MCF 10A (cell line): ENCODE results near the gene DNAJC16. TPM values are rescaled to one million over a fixed set of nuclear protein-coding genes. Genes with fewer than 3 reads are reported as not detected.

Experiments
- BruUV-seq: library from RNA; stranded (reverse); fragments of 400-500 nt; replicated peaks from 2 replicates; lab custom pipeline; 2021; lab: Mats Ljungman, UMichigan
- CTCF ChIA-PET: fragments of 300-600 bp; sonication (Branson Sonifier 250); formaldehyde crosslinking; extraction: SDS; loops from one replicate; lab custom pipeline; 2021; ENCODE audit warnings: antibody characterized with exemption, inconsistent platforms; lab: Yijun Ruan, JAX
- POLR2A ChIA-PET: fragments of 300-600, 350-650 bp; sonication (Branson Sonifier 250); formaldehyde crosslinking; extraction: SDS; loops from one replicate; lab custom pipeline; 2020; ENCODE audit warnings: antibody characterized with exemption, inconsistent platforms; lab: Yijun Ruan, JAX
- DNase-seq: peaks from one replicate; pipeline ENCODE4 v3.0.0-alpha.2; 2018; ENCODE audit not compliant: unreplicated experiment
- H3K27ac Mint-ChIP-seq: one replicate; pipeline ENCODE4 v1.8.0; 2022; ENCODE audit warnings: mild to moderate bottlenecking, low read depth, mixed read lengths; ENCODE audit not compliant: unreplicated experiment
- H3K27me3 Mint-ChIP-seq: one replicate; pipeline ENCODE4 v1.8.0; 2022; ENCODE audit warnings: mixed read lengths; ENCODE audit not compliant: insufficient read depth, unreplicated experiment
- H3K36me3 Mint-ChIP-seq: one replicate; pipeline ENCODE4 v1.8.0; 2022; ENCODE audit warnings: mild to moderate bottlenecking, moderate library complexity, mixed read lengths; ENCODE audit not compliant: insufficient read depth, unreplicated experiment
- H3K4me1 Mint-ChIP-seq: one replicate; pipeline ENCODE4 v1.8.0; 2022; ENCODE audit warnings: mixed read lengths; ENCODE audit not compliant: insufficient read depth, unreplicated experiment
- H3K4me3 Mint-ChIP-seq: one replicate; pipeline ENCODE4 v1.8.0; 2022; ENCODE audit warnings: mild to moderate bottlenecking, moderate library complexity, mixed read lengths; ENCODE audit not compliant: unreplicated experiment
- H3K9me3 Mint-ChIP-seq: one replicate; pipeline ENCODE4 v1.8.0; 2022; ENCODE audit warnings: mixed read lengths; ENCODE audit not compliant: unreplicated experiment
- intact Hi-C: fragments of 100-400 bp; cut with micrococcal nuclease; formaldehyde crosslinking; loops from 2 replicates; pipeline ENCODE4 v1.14.1; 2022
- total RNA-seq: library from RNA; stranded (reverse); gene quantifications from 2 replicates; pipeline ENCODE4 v1.2.3, GENCODE V29; 2022
- TF ChIP-seq, protein P1 (sequence below): fragments of 200-600 bp; IDR thresholded peaks from one replicate; pipeline ENCODE4 v1.8.0; 2022; ENCODE audit warnings: antibody characterized with exemption, mild to moderate bottlenecking; ENCODE audit not compliant: unreplicated experiment

DNAJC16 gene
- total RNA-seq, 1 experiment from 2014 or later = 17.2 TPM

DNA sequence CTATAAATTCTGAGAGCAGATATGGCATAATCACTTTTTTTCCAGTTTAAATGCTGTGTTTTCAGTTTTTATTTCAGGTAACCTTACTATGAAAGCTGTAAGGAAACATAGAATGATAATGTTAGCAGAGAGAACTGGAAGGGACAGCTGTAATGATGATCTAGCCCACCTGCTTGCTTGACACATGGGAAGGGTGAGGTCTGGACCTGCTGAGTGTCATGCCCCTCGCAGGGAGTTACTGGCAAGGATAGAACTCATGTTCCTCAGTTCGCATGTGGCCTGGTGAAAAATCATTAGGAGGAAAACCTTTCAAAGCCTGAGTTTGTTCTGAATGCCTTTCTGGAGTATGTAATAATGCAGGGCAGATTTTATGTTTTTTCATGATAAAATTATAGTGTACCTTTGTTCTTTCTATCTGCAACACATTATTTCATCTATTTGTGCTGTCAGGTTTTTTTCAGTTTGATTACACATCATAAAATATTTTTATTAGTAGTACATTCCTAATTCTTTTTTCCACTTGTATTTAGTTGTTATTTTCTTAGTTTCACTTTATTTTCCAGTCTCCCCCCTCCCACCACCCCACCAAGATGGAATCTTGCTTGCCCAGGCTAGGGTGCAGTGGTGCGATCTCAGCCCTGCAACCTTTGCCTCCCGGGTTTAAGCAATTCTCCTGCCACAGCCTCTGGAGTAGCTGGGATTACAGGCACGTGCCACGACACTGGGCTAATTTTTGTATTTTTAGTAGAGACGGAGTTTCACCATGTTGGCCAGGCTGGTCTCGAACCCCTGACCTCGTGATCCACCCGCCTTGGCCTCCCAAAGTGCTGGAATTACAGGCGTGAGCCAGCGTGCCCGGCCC lies 98.6 kb downstream of the DNAJC16 start:
- no peak overlapping the region for H3K4me3 Mint-ChIP-seq
- peaks cover 33% of the 10 kb centered on the region for H3K36me3 Mint-ChIP-seq
- no peaks in the 10 kb centered on the region for H3K27me3 Mint-ChIP-seq
- no TSS peak for BruUV-seq
- POLR2A ChIA-PET = interaction anchor here (0.7 kb wide), 1 partner anchor 29 kb away, joined by 3 read pairs; no protein-coding TSS in a partner anchor
- TF ChIP-seq, protein P1, sequence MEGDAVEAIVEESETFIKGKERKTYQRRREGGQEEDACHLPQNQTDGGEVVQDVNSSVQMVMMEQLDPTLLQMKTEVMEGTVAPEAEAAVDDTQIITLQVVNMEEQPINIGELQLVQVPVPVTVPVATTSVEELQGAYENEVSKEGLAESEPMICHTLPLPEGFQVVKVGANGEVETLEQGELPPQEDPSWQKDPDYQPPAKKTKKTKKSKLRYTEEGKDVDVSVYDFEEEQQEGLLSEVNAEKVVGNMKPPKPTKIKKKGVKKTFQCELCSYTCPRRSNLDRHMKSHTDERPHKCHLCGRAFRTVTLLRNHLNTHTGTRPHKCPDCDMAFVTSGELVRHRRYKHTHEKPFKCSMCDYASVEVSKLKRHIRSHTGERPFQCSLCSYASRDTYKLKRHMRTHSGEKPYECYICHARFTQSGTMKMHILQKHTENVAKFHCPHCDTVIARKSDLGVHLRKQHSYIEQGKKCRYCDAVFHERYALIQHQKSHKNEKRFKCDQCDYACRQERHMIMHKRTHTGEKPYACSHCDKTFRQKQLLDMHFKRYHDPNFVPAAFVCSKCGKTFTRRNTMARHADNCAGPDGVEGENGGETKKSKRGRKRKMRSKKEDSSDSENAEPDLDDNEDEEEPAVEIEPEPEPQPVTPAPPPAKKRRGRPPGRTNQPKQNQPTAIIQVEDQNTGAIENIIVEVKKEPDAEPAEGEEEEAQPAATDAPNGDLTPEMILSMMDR = no peak
- CTCF ChIA-PET = no interaction called here
- H3K27ac Mint-ChIP-seq = no peak overlapping the region
- H3K4me1 Mint-ChIP-seq = peaks cover 33% of the 10 kb centered on the region
- DNase-seq = no peak
- no peaks in the 10 kb centered on the region for H3K9me3 Mint-ChIP-seq
- intact Hi-C loops = no loop called here

Other genes starting within 250 kb of the DNAJC16 start
- 45.1 and 48.5 TPM in 2 replicates for gene EFHD2, start 117.0 kb upstream of the DNAJC16 start, total RNA-seq
- not detected in 2 replicates for gene CTRC, start 88.4 kb upstream of the DNAJC16 start, total RNA-seq
- gene CELA2A, start 70.1 kb upstream of the DNAJC16 start, total RNA-seq = not detected in 2 replicates
- gene CELA2B, start 50.7 kb upstream of the DNAJC16 start, total RNA-seq = not detected in 2 replicates
- 8.9 and 12.1 TPM in 2 replicates for gene CASP9, start 2.6 kb upstream of the DNAJC16 start, total RNA-seq
- gene AGMAT, start 58.2 kb downstream of the DNAJC16 start, total RNA-seq = not detected in 2 replicates
- gene DDI2, start 90.6 kb downstream of the DNAJC16 start, total RNA-seq = 26.6 and 32.7 TPM in 2 replicates
- gene PLEKHM2, start 157.5 kb downstream of the DNAJC16 start, total RNA-seq = 51.5 and 65.8 TPM in 2 replicates
- gene SLC25A34, start 209.4 kb downstream of the DNAJC16 start, total RNA-seq = 0.79 and 1.3 TPM in 2 replicates
- gene TMEM82, start 215.7 kb downstream of the DNAJC16 start, total RNA-seq = not detected in 2 replicates
- 78.2 and 101 TPM in 2 replicates for gene FBLIM1, start 231.9 kb downstream of the DNAJC16 start, total RNA-seq